Measurements from ENCODE around the gene PITX1. TPM values are rescaled to one million over a fixed set of nuclear protein-coding genes. Genes with fewer than 3 reads are reported as not detected.

The PITX1 gene
- 1 to 10 TPM in 1 of 4 donors, not detected in 3; 3.5 TPM for total RNA-seq

- no peak for TF ChIP-seq CTCF (IDR thresholded peaks at IDR 0.05; ENCODE audit: low read depth)
These were observed at the start of gene PITX1 for GRCh38 chr5:135033901-135034235. Gene PITX1, minus strand, starts transcription at chr5:135034228. Its CDS starts 347 bp downstream, at chr5:135033881.

GRCh38 chr5:135081240-135081639, 47.2 kb upstream of the PITX1 start:
- TF ChIP-seq CTCF (IDR thresholded peaks at IDR 0.05; ENCODE audit: low read depth) = no peak

GRCh38 chr5:135079760-135080159, 45.7 kb upstream of the PITX1 start:
- TF ChIP-seq CTCF (IDR thresholded peaks at IDR 0.05; ENCODE audit: low read depth) = no peak

- TF ChIP-seq CTCF (IDR thresholded peaks at IDR 0.05; ENCODE audit: low read depth) = no peak
These were observed 45.2 kb upstream of the PITX1 start for GRCh38 chr5:135079099-135079681.

- TF ChIP-seq CTCF (IDR thresholded peaks at IDR 0.05; ENCODE audit: low read depth) = no peak
These were observed 42.8 kb upstream of the PITX1 start for GRCh38 chr5:135076801-135077200.

- TF ChIP-seq CTCF (IDR thresholded peaks at IDR 0.05; ENCODE audit: low read depth) = no peak
These were observed 42.0 kb upstream of the PITX1 start for GRCh38 chr5:135076051-135076491.

GRCh38 chr5:135075621-135076020, 41.6 kb upstream of the PITX1 start:
- no peak for TF ChIP-seq CTCF (IDR thresholded peaks at IDR 0.05; ENCODE audit: low read depth)

All from subcutaneous adipose tissue (tissue), 4 donors.